PC-9 (cell line): ENCODE data around the gene LRRC74A. TPM values are rescaled to one million over a fixed set of nuclear protein-coding genes. Genes with fewer than 3 reads are reported as not detected.

Experiments used
- BruUV-seq: library from RNA; stranded (reverse); fragments of 400-500 nt; replicated peaks from 2 replicates; lab custom pipeline; 2021; lab: Mats Ljungman, UMichigan
- CTCF ChIA-PET: fragments of 300-600 bp; sonication (Branson Sonifier 250); formaldehyde crosslinking; loops from one replicate; lab custom pipeline; 2022; ENCODE audit warnings: antibody characterized with exemption; lab: Charles Lee
- POLR2A ChIA-PET: fragments of 300-600 bp; sonication (Branson Sonifier 250); formaldehyde crosslinking; loops from one replicate; lab custom pipeline; 2022; ENCODE audit warnings: antibody characterized with exemption; ENCODE audit not compliant: unreplicated experiment; lab: Charles Lee
- DNase-seq, 2 experiments: peaks; one replicate each; pipeline versions ENCODE4 v3.0.0 to v3.0.0-alpha.2; 2015 to 2022; ENCODE audit warnings: mixed read lengths in 1 of 2
- H2AFZ ChIP-seq: fragments of 200-600 bp; sonication (generic); 2 replicates; pipeline ENCODE4 v1.8.1; 2017; ENCODE audit warnings: antibody characterized with exemption
- H3F3A ChIP-seq: fragments of 200-600 bp; sonication (generic); 2 replicates; pipeline ENCODE4 v1.8.1; 2017; ENCODE audit warnings: antibody characterized with exemption, mild to moderate bottlenecking, low read depth; ENCODE audit not compliant: insufficient read depth
- H3K27ac ChIP-seq: fragments of 200-600 bp; sonication (generic); 2 replicates; pipeline ENCODE4 v1.6.1; 2016; ENCODE audit warnings: mixed run types
- H3K27me3 ChIP-seq: fragments of 200-600 bp; sonication (generic); 2 replicates; pipeline ENCODE4 v1.6.1; 2016; ENCODE audit warnings: low read depth, mixed run types; ENCODE audit not compliant: insufficient read depth
- H3K36me3 ChIP-seq: fragments of 200-600 bp; sonication (generic); 2 replicates; pipeline ENCODE4 v1.6.1; 2016; ENCODE audit warnings: low read depth, mixed run types
- H3K4me1 ChIP-seq: fragments of 200-600 bp; sonication (generic); replicated peaks from 2 replicates; pipeline ENCODE4 v1.6.1; 2016; ENCODE audit warnings: mixed run types; ENCODE audit not compliant: insufficient read depth
- H3K4me2 ChIP-seq: fragments of 200-600 bp; sonication (generic); 2 replicates; pipeline ENCODE4 v1.6.1; 2017; ENCODE audit warnings: mixed run types
- H3K4me3 ChIP-seq: fragments of 200-600 bp; sonication (generic); 2 replicates; pipeline ENCODE4 v1.6.1; 2016; ENCODE audit warnings: mixed run types
- H3K79me2 ChIP-seq: fragments of 200-600 bp; sonication (generic); 2 replicates; pipeline ENCODE4 v1.6.1; 2017; ENCODE audit warnings: low read depth, mixed run types
- H3K9me2 ChIP-seq: fragments of 200-600 bp; sonication (generic); 2 replicates; pipeline ENCODE4 v1.8.1; 2017; ENCODE audit warnings: mild to moderate bottlenecking; ENCODE audit not compliant: insufficient read depth
- H3K9me3 ChIP-seq: fragments of 200-600 bp; sonication (generic); 2 replicates; pipeline ENCODE4 v1.8.1; 2016; ENCODE audit warnings: low read depth; ENCODE audit not compliant: insufficient read depth
- H4K20me1 ChIP-seq: fragments of 200-600 bp; sonication (generic); 2 replicates; pipeline ENCODE4 v1.8.1; 2017; ENCODE audit not compliant: insufficient read depth
- EZH2 ChIP-seq: fragments of 200-600 bp; sonication (generic); IDR thresholded peaks from 2 replicates; pipeline ENCODE4 v1.8.0; 2017; ENCODE audit warnings: antibody characterized with exemption, low read depth
- intact Hi-C: fragments of 100-400 bp; cut with micrococcal nuclease; formaldehyde crosslinking; loops from one replicate; pipeline ENCODE4 v1.10.0; 2022; ENCODE audit not compliant: unreplicated experiment
- total RNA-seq: library from RNA; stranded (reverse); gene quantifications from 2 replicates; pipeline ENCODE4 v1.2.3, GENCODE V29; 2021
- TF ChIP-seq, protein P1 (sequence below): fragments of 200-600 bp; sonication (generic); conservative IDR thresholded peaks from 2 replicates; pipeline ENCODE4 v1.6.1; 2017; ENCODE audit warnings: mixed run types, antibody characterized with exemption, mild to moderate bottlenecking, moderate library complexity

Gene LRRC74A
- total RNA-seq, 1 experiment from 2014 or later, result not detected

DNA sequence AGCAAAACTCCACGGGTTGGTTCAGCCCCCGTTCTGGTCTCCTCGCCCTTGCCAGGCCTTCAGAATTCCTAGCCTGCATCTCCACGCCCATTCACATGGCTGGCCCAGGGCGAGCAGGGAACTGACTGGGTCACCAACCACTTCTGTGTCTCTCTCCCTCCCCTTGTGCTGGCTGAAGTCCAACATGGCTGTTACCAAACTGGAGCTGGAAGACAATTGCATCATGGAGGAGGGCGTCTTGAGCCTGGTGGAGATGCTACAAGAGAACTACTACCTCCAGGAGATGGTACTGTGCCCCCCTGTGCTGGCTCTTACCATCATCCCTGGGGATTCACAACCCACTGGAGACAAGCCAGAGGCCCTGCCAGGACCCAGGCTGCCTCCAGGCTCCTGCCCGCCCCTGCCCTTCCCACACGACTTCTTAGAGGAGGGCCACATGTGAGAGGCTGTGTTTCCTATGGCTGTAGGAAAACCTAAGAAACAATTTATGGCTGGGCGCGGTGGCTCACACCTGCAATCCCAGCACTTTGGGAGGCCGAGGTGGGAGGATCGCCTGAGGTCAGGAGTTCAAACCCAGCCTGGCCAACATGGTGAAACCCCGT is 9.9 kb downstream of the LRRC74A start:
- ChIA-PET POLR2A (no interaction called here), CTCF (no interaction called here)
- Histone ChIP-seq H3K9me3 (0 out of 2 replicates have a peak, but pooled peaks cover 5% of the 10 kb centered on the region), H3K9me2 (no peaks in the 10 kb centered on the region), H3K79me2 (no peaks in the 10 kb centered on the region), H4K20me1 (no peaks in the 10 kb centered on the region), H3K4me1 (no peaks in the 10 kb centered on the region), H2AFZ (no peak overlapping the region), H3K4me3 (no peak overlapping the region), H3K36me3 (no peaks in the 10 kb centered on the region), H3K27ac (no peak overlapping the region), H3F3A (no peaks in the 10 kb centered on the region), H3K4me2 (no peak overlapping the region), H3K27me3 (peaks cover 91% of the 10 kb centered on the region)
- intact Hi-C loops, result no loop called here
- BruUV-seq, result no TSS peak
- DNase-seq, result peak in 1 of 2 experiments; percentile 21
- TF ChIP-seq, protein P1, sequence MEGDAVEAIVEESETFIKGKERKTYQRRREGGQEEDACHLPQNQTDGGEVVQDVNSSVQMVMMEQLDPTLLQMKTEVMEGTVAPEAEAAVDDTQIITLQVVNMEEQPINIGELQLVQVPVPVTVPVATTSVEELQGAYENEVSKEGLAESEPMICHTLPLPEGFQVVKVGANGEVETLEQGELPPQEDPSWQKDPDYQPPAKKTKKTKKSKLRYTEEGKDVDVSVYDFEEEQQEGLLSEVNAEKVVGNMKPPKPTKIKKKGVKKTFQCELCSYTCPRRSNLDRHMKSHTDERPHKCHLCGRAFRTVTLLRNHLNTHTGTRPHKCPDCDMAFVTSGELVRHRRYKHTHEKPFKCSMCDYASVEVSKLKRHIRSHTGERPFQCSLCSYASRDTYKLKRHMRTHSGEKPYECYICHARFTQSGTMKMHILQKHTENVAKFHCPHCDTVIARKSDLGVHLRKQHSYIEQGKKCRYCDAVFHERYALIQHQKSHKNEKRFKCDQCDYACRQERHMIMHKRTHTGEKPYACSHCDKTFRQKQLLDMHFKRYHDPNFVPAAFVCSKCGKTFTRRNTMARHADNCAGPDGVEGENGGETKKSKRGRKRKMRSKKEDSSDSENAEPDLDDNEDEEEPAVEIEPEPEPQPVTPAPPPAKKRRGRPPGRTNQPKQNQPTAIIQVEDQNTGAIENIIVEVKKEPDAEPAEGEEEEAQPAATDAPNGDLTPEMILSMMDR, result no peak

DNA sequence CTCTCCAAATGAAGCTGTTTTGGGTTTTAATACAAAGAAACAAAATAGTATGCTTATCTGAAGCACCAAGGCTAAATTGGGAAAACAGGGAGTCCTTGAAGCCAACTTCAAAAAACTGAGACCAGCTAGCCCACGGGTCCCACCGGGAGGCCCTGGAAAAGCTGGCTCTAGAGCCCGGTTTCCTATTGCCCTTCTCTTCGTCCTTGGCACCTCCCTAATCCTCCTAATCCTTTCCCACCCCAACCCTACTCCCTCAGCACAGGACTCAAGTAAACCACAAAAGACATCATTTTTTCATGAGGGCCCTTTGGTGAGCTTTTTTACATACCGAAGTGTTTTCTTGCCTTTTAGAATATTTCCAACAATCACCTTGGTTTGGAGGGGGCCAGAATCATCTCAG is 11.3 kb downstream of the LRRC74A start:
- DNase-seq, result no peak
- Histone ChIP-seq H3K27ac (no peak overlapping the region), H2AFZ (no peak overlapping the region), H3K27me3 (peaks cover 88% of the 10 kb centered on the region), H3K36me3 (no peaks in the 10 kb centered on the region), H3K9me2 (no peaks in the 10 kb centered on the region), H3K4me2 (no peak overlapping the region), H4K20me1 (no peaks in the 10 kb centered on the region), H3K4me3 (no peak overlapping the region), H3K4me1 (no peaks in the 10 kb centered on the region), H3K79me2 (no peaks in the 10 kb centered on the region), H3K9me3 (no peaks in the 10 kb centered on the region), H3F3A (no peaks in the 10 kb centered on the region)
- POLR2A ChIA-PET, result interaction anchor here (0.6 kb wide), 1 partner anchor 261 kb away, joined by 3 read pairs; no protein-coding TSS in a partner anchor
- no peak for TF ChIP-seq EZH2
- TF ChIP-seq, protein P1, result no peak
- no TSS peak for BruUV-seq
- intact Hi-C loops, result no loop called here
- CTCF ChIA-PET, result interaction anchor here (0.7 to 0.9 kb wide), 2 partner anchors 314 to 1088 kb away, joined by 6 to 7 read pairs; no protein-coding TSS in a partner anchor

DNA sequence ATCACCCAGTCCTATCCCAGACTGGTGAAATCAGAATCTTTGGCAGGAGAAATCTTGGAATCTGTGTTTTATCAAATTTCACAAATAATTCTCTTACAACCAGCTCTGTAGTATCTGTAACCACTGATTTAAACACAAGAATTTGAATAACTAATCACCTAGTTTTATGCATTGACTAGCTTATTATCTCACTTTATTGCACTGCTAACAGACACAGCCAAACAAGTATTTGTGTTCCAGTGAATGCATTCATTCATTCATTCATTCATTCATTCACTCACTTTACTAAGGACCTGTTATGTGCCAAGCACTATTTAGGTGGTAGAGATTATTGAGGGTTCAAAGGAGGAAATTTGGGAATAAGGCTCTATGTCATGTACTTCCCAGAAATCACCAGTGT is 16.2 kb downstream of the LRRC74A start:
- TF ChIP-seq EZH2, result no peak
- TF ChIP-seq, protein P1, result no peak
- Histone ChIP-seq H3K27ac (no peak overlapping the region), H3K9me2 (no peaks in the 10 kb centered on the region), H2AFZ (no peak overlapping the region), H3K9me3 (no peaks in the 10 kb centered on the region), H3K36me3 (no peaks in the 10 kb centered on the region), H4K20me1 (no peaks in the 10 kb centered on the region), H3K27me3 (peaks cover 83% of the 10 kb centered on the region), H3K4me2 (no peak overlapping the region), H3F3A (no peaks in the 10 kb centered on the region), H3K4me3 (no peak overlapping the region), H3K4me1 (no peaks in the 10 kb centered on the region), H3K79me2 (no peaks in the 10 kb centered on the region)
- CTCF ChIA-PET, result no interaction called here
- no peak for DNase-seq
- no TSS peak for BruUV-seq
- intact Hi-C loops, result no loop called here
- POLR2A ChIA-PET, result no interaction called here
